NOMO-1 (cell line): ENCODE measurements around the gene SLC25A52.
A peak's percentile ranks its signal among the peaks of the same experiment; 100 is the strongest.
"Not testable (repeated sequence)": the region's sequence is repeated elsewhere in the genome, so short reads cannot be mapped to it uniquely, and the experiment has no call there.

Experiments
- DNase-seq, 2 experiments: peaks; one replicate each; lab custom pipeline; 2025; ENCODE audit not compliant: unreplicated experiment in 2 of 2; lab: John Stamatoyannopoulos, UW

The SLC25A52 gene

GRCh38 chr18:31741097-31741735 is 19.5 kb downstream of the SLC25A52 start:
- DNase-seq: peak in 1 of 2 experiments; percentile 52

GRCh38 chr18:31740180-31740579 is 20.5 kb downstream of the SLC25A52 start:
- DNase-seq: no peak

GRCh38 chr18:31739651-31740050 is 21.0 kb downstream of the SLC25A52 start:
- DNase-seq: no peak

GRCh38 chr18:31738460-31739407 is 21.9 kb downstream of the SLC25A52 start:
- DNase-seq: no peak

GRCh38 chr18:31736630-31737029 is 24.1 kb downstream of the SLC25A52 start:
- DNase-seq: peak; percentile 63 to 88

GRCh38 chr18:31731628-31732027 is 29.1 kb downstream of the SLC25A52 start:
- DNase-seq: no peak

GRCh38 chr18:31729196-31729595 is 31.5 kb downstream of the SLC25A52 start:
- not testable (repeated sequence) for DNase-seq

GRCh38 chr18:31723990-31724711 is 36.5 kb downstream of the SLC25A52 start:
- no peak for DNase-seq

GRCh38 chr18:31723639-31723989 is 37.1 kb downstream of the SLC25A52 start:
- no peak for DNase-seq

GRCh38 chr18:31722369-31722957 is 38.2 kb downstream of the SLC25A52 start:
- peak; percentile 32 to 52 for DNase-seq

- DNase-seq: no peak
Measured at GRCh38 chr18:31721601-31722000, 39.1 kb downstream of the SLC25A52 start.

GRCh38 chr18:31720867-31721266 is 39.8 kb downstream of the SLC25A52 start:
- DNase-seq: no peak

GRCh38 chr18:31719363-31720006 is 41.2 kb downstream of the SLC25A52 start:
- no peak for DNase-seq

- DNase-seq: no peak
Measured at GRCh38 chr18:31718386-31718785, 42.3 kb downstream of the SLC25A52 start.

- DNase-seq: no peak
Measured at GRCh38 chr18:31716362-31716761, 44.3 kb downstream of the SLC25A52 start.

GRCh38 chr18:31711365-31712172 is 49.1 kb downstream of the SLC25A52 start:
- DNase-seq: no peak

GRCh38 chr18:31710826-31711225 is 49.9 kb downstream of the SLC25A52 start:
- no peak for DNase-seq
